WTC11 (cell line): ENCODE data around the gene EAF1.

Source experiments
- ATF2 ChIP-seq: sonication (generic); formaldehyde crosslinking; IDR thresholded peaks from 2 replicates; pipeline ENCODE4 v1.8.1; 2022; ENCODE audit warnings: low read depth, missing genetic modification reagents, borderline replicate concordance
- ATF3 ChIP-seq: sonication (generic); formaldehyde crosslinking; conservative IDR thresholded peaks from 2 replicates; pipeline ENCODE4 v1.8.1; 2022; ENCODE audit warnings: mild to moderate bottlenecking, missing genetic modification reagents
- CTCF ChIP-seq: fragments of 200-600 bp; IDR thresholded peaks from 2 replicates; pipeline ENCODE4 v1.8.0; 2022; ENCODE audit warnings: antibody characterized with exemption
- ETV6 ChIP-seq: sonication (generic); formaldehyde crosslinking; IDR thresholded peaks from 2 replicates; pipeline ENCODE4 v1.8.1; 2022; ENCODE audit warnings: mild to moderate bottlenecking, missing genetic modification reagents
- GABPB1 ChIP-seq: sonication (generic); formaldehyde crosslinking; IDR thresholded peaks from 2 replicates; pipeline ENCODE4 v1.8.1; 2023; ENCODE audit warnings: mild to moderate bottlenecking, missing genetic modification reagents
- HMGA2 ChIP-seq: fragments of 250-450 bp; sonication (Bioruptor Pico); IDR thresholded peaks from 2 replicates; pipeline ENCODE4 v1.4.0; 2021; ENCODE audit warnings: mild to moderate bottlenecking, moderate library complexity
- PRDM15 ChIP-seq: sonication (generic); formaldehyde crosslinking; IDR thresholded peaks from 2 replicates; pipeline ENCODE4 v1.8.0; 2022; ENCODE audit warnings: missing genetic modification reagents
- SP1 ChIP-seq: sonication (generic); formaldehyde crosslinking; conservative IDR thresholded peaks from 2 replicates; pipeline ENCODE4 v1.8.1; 2022; ENCODE audit warnings: missing genetic modification reagents
- USF1 ChIP-seq: sonication (generic); formaldehyde crosslinking; IDR thresholded peaks from 2 replicates; pipeline ENCODE4 v1.8.0; 2022; ENCODE audit warnings: mild to moderate bottlenecking, missing genetic modification reagents
- ZNF317 ChIP-seq: sonication (generic); formaldehyde crosslinking; IDR thresholded peaks from 2 replicates; pipeline ENCODE4 v1.8.1; 2023; ENCODE audit warnings: low read depth, mild to moderate bottlenecking, moderate library complexity, missing genetic modification reagents, borderline replicate concordance

- TF ChIP-seq SP1 (CRISPR knock-in tag) (no peak), USF1 (CRISPR knock-in tag) (no peak), ATF3 (CRISPR knock-in tag) (no peak), ZNF317 (CRISPR knock-in tag) (no peak), PRDM15 (no peak), GABPB1 (CRISPR knock-in tag) (no peak), CTCF (no peak), HMGA2 (no peak), ATF2 (no peak), ETV6 (CRISPR knock-in tag) (no peak)
Measured at GRCh38 chr3:15467227-15468181, 40.1 kb downstream of the EAF1 start.
